Stimulated activated CD8-positive, alpha-beta memory T cell treated with anti-CD3 and anti-CD28 coated beads, Interleukin-12 subunit alpha, Interleukin-12 subunit beta, amount 100 ng/mL, for 24 hours (primary cell): ENCODE results near the gene DNASE1.

Source experiments
- DNase-seq: peaks from one replicate; pipeline ENCODE4 v3.0.0-alpha.2; 2020; ENCODE audit errors: extremely low read depth

The DNASE1 gene

DNA sequence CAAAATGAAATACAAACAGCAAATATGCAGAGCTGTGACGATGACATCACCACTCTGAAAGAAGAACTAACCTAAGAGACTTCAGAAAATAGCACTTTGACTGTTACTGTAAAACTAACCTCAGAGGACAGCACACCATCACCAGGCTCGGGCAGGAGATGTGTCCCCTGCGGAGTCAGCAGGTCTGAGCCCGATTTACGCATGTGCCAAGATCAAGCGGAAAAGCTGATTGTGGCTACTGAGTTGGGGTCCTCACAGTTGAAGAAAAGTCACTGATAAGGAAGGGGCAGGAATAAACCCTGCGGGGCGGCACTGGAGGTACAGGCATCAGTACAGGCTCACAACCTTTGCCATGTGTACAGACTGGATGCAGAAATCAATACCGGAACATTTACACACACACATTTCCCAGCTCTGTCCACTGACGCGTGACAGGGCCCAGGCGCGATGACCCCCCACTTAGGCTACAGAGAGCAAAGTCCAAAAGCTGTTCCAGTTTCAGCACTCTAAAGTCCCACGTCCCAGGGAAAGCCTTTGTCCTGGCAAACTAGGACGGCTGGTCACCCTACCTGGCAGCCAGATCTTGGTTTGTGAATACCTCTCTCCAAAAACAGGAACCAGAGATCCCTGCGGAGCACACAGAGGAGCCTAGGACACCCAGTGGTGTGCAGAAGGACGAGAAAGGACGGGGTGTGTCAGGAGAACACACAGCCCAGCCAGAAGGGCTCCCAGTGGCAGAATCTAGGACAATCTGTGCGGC lies 41.3 kb downstream of the DNASE1 start:
- no peak for DNase-seq

DNA sequence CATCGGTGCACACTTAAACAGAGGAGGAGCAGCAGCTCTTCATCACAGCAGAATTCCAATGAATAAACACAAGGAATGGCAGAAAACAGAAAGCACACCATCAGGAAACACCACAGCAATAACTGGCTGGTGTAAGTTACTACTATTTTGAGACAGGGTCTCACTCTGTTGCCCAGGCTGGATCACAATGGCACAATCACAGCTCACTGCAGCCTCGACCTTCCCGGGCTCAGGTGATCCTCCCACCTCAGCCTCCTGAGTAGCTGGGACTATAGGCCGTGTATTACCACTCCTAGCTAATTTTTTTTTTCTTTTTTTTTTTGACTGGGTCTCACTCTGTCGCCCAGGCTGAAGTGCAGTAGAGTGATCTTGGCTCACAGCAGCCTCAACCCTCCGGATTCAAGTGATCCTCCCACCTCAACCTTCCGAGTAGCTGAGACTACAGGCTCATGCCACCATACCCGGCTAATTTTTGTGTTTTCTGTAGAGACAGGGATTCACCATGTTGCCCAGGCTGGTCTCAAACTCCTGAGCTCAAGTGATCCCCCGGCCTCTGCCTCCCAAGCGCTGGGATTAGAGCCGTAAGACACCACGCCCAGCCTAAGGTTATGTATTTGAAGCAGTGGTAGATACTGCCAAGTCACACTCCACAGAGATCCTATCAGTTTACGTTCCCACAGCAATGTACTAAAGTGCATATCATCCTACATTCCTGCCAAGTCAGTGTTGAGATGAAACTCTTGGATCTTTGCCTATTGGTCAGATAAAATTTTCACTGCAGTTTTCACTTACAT lies 42.1 kb downstream of the DNASE1 start:
- no peak for DNase-seq

DNA sequence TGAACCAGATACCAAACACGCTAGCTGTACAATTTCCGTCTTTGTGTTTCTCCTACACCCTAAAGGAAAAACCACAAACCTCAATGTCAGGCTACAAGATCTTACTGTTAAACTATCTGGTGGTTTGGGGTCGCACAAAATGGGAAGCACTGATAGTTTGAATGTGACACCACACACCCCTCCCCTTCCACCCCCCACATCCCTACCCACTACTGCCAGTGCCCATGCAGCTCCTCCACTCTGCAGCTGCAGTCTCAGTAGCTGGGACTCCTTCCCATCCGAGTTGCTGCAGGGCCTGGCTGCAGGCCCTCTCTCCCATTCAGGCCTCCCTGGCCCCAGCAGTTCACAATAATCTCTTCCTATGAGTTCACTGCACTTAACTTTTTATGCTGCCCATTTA lies 44.5 kb downstream of the DNASE1 start:
- DNase-seq, result no peak

DNA sequence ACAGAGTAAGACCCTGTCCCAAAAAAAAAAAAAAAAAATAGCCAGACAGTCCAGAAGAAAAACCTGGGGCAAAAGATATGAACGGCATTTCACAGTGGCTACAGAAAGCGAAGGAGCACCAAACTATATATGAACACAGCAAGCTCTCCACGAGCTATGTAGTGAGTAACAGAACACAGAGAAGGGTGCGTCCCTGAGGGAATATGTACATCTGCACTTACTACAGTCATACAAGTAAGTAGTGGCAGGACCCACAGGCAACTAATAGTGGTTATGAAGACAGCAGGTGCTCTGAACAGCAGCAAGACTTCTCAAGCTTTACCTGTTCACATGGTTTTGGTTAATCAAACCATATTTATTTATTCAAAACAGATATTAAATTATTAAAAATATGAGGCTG lies 47.0 kb downstream of the DNASE1 start:
- no peak for DNase-seq

- DNase-seq, result no peak
These were observed 47.6 kb downstream of the DNASE1 start for GRCh38 chr16:3702082-3702481.

GRCh38 chr16:3706253-3707012 lies 51.9 kb downstream of the DNASE1 start:
- no peak for DNase-seq
